ENCODE measurements around the gene KITLG.
"Not testable (repeated sequence)": the region's sequence is repeated elsewhere in the genome, so short reads cannot be mapped to it uniquely, and the experiment has no call there.

The KITLG gene

DNA sequence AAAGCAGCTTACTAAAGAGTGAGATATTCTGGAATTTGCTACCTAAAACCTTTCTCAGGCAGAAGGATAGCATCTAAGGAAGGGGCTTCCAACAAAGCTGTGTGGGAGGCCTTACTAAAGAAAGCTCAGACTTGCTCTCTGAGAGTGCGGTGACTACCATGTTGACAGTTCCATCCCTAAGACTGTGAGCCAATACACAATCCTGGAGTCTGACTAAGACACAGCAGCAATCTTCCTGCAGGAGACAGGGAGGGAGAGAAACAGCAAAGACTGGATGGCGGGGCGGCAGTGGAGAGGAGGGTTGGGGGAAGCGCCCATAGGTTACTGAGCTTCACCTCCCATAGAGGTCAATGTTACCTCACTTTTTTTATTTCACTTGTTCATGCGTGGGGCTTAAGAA, 70.9 kb downstream of the KITLG start:
- H3K9me3 Mint-ChIP-seq: no peaks in the 10 kb centered on the region
- DNase-seq (ENCODE audit: low spot score): no peak
- H3K4me3 Mint-ChIP-seq: no peak overlapping the region
- no peaks in the 10 kb centered on the region for H3K36me3 Mint-ChIP-seq (ENCODE audit: low read depth)
- H3K27ac Mint-ChIP-seq: no peak overlapping the region
- no peaks in the 10 kb centered on the region for H3K4me1 Mint-ChIP-seq (ENCODE audit: low read depth)
- peaks cover 3% of the 10 kb centered on the region for H3K27me3 Mint-ChIP-seq (ENCODE audit: low read depth)

DNA sequence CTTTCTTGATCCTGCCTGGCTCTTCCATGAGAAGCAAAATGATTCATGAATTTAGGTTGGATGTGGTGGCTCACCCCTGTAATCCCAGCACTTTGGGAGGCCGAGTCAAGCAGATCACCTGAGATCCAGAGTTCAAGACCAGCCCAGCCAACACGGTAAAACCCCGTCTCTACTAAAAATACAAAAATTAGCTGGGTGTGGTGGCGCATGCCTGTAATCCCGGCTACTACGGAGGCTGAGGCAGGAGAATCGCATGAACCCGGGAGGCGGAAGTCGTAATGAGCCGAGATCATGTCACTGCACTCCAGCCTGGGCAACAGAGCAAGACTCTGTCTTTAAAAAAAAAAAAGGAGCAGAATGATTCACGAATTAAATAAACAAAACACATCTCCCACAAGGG, 72.4 kb downstream of the KITLG start:
- H3K36me3 Mint-ChIP-seq (ENCODE audit: low read depth); DNase-seq (ENCODE audit: low spot score); H3K9me3 Mint-ChIP-seq; H3K4me3 Mint-ChIP-seq; H3K4me1 Mint-ChIP-seq (ENCODE audit: low read depth); H3K27me3 Mint-ChIP-seq (ENCODE audit: low read depth); H3K27ac Mint-ChIP-seq: not testable (repeated sequence)

DNA sequence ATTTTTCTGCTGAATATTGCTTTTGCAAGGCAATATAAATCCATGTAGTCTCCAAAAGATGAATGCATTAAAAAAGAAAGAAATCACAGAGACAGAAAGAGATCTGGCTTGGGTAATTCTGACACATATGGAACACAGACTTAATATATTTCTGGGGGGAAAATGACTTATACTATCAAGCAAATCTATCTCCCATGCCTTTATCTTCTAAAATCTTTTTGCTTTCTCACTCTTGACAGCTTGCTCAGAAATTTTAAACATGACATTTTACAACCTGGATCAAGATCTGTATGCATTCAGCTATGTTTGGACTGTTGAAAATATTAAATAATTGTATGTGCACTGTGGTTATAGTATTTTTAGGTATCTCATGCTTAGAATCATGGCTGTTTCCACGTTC, 73.0 kb downstream of the KITLG start:
- Mint-ChIP-seq H3K4me3 (no peak overlapping the region), H3K4me1 (ENCODE audit: low read depth) (no peaks in the 10 kb centered on the region), H3K9me3 (no peaks in the 10 kb centered on the region), H3K27me3 (ENCODE audit: low read depth) (peaks cover 1% of the 10 kb centered on the region), H3K36me3 (ENCODE audit: low read depth) (no peaks in the 10 kb centered on the region), H3K27ac (no peak overlapping the region)
- DNase-seq (ENCODE audit: low spot score): no peak

DNA sequence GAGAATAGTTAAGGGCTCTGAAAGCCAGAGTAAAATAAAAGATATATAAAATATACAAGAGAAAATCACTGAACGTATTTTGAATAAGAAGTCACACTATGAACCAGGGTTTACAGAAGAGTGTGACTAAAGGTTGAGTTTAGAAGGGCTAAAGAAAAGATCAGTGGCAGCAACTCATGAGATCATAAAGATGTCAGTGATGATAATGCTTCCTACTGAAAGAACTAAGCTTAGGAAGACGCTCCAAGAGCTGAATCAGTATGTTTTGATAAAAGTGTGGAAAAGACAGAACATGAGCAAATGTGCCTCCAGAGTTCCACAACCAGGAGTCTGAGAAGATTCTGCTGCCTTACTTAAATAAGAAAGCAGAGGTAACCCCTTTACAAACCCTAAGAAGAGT, 74.6 kb downstream of the KITLG start:
- H3K27ac Mint-ChIP-seq: no peak overlapping the region

DNA sequence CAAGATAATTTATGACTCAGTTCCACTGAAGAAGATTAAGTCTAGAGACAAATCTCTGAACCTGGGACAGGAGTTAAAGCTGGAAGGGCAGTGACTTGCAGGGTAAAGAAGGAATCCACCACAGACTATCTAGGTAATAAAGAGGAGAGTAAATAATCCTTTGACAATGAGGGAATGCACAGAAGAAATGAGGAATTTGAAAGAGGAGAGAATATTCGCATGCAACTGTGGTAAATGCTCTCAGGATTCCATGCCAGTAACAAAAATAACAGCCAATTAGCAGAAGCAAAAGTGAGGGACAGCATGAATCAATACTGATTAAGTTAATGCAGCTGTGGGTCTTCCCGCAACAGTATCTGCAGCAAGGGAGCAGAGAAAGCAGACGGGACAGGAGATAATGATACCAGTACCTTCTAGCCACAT, 77.0 kb downstream of the KITLG start:
- Mint-ChIP-seq H3K27ac (no peak overlapping the region), H3K36me3 (ENCODE audit: low read depth) (no peaks in the 10 kb centered on the region), H3K9me3 (no peaks in the 10 kb centered on the region), H3K4me3 (no peak overlapping the region), H3K4me1 (ENCODE audit: low read depth) (no peaks in the 10 kb centered on the region), H3K27me3 (ENCODE audit: low read depth) (no peaks in the 10 kb centered on the region)
- DNase-seq (ENCODE audit: low spot score): no peak

More for the DNA sequence above, 74.6 kb downstream of the KITLG start:
- DNase-seq (ENCODE audit: low spot score): no peak
- H3K27me3 Mint-ChIP-seq (ENCODE audit: low read depth): no peaks in the 10 kb centered on the region
- H3K9me3 Mint-ChIP-seq: no peaks in the 10 kb centered on the region
- H3K36me3 Mint-ChIP-seq (ENCODE audit: low read depth): no peaks in the 10 kb centered on the region
- no peaks in the 10 kb centered on the region for H3K4me1 Mint-ChIP-seq (ENCODE audit: low read depth)
- H3K4me3 Mint-ChIP-seq: no peak overlapping the region

DNA sequence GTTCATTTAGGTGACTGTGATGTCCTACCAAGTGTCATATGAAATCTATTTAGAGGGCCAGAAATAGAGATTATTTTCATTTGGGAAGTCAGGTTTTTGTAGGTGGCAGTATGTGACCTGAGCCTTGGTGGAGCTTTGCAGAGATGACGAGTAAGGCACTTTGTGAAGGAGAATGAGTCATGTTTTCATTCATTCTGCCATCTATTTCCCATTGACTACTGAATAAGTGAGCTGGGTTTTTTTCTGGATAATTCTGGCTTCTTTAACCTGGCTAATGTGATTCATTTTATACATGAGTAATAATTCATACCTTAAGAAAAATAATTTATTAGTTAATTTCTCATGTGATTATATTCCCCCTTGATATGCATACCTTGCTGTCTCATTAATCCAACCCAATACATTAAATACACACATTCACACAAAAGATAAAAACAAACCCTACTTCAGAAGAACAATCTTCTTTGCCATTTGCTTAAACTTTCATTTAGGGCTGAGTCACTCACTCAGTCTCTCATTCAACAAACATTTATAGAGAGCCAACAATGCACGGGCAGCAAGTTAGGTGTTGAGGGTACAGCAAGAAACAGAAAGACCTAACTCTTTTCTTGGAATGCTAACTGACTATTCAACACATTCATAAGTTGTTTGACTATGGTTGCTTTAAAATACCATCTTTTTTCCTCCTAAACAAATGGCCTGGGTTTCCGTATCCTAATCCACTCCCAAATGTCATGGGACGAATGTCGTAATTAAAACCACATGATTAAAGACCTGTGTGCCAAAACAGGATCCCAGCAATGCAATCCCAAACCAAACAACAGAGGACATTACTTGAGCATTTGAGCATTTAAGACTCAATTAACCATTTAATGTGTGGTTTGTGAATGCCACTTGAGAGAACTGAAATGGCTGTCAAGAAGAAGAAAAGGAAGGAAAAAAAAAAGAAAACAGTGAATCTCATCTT, 78.0 kb downstream of the KITLG start:
- H3K27me3 Mint-ChIP-seq (ENCODE audit: low read depth): no peaks in the 10 kb centered on the region
- H3K4me1 Mint-ChIP-seq (ENCODE audit: low read depth): no peaks in the 10 kb centered on the region
- H3K27ac Mint-ChIP-seq: no peak overlapping the region
- DNase-seq (ENCODE audit: low spot score): no peak
- H3K36me3 Mint-ChIP-seq (ENCODE audit: low read depth): no peaks in the 10 kb centered on the region
- no peaks in the 10 kb centered on the region for H3K9me3 Mint-ChIP-seq
- H3K4me3 Mint-ChIP-seq: no peak overlapping the region

DNA sequence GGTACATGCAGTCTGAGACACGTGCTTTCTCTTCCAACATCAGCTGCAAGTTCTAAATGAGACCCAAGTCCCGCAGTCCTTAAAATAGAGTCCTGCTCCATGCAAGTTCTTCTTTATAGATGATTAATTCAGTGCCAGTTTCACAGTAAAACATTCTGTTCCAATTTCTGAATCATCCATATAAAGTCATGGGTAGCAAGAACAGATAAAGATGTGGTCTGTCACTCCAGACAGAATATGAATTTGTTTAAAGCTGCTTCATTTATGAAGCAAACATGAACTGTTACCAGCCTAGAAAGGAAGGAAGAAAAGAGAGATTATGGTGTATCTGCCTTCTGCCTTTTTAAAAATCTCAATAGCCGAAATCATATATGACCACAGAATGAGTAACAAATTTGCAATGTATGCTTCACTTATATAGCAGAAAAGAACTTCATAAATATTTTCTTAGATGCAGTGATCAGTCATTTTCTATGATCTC, 83.3 kb downstream of the KITLG start:
- no peak for DNase-seq (ENCODE audit: low spot score)
- H3K9me3 Mint-ChIP-seq: no peaks in the 10 kb centered on the region
- no peaks in the 10 kb centered on the region for H3K36me3 Mint-ChIP-seq (ENCODE audit: low read depth)
- H3K27me3 Mint-ChIP-seq (ENCODE audit: low read depth): no peaks in the 10 kb centered on the region
- H3K4me3 Mint-ChIP-seq: no peak overlapping the region
- H3K4me1 Mint-ChIP-seq (ENCODE audit: low read depth): no peaks in the 10 kb centered on the region
- no peak overlapping the region for H3K27ac Mint-ChIP-seq

DNA sequence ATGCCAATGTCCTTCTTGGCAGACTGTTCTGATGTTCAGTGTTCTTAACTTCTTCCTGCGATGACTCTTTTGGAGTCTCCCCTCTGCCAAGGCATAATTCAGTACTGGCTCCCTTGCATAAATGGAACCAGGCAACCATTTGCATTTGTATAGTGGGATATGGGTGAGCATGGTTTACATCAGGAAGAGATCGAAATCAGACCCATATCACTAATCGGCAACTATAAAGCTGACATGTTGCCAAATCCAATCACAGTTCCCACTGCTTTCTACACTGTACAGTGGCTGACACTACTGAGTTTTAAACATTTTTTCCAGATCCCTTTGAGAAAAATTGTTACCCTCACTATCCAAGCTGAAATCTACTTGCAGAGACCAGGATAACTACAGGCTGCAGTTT, 83.8 kb downstream of the KITLG start:
- Mint-ChIP-seq H3K27me3 (ENCODE audit: low read depth) (no peaks in the 10 kb centered on the region), H3K4me1 (ENCODE audit: low read depth) (no peaks in the 10 kb centered on the region), H3K27ac (no peak overlapping the region), H3K9me3 (no peaks in the 10 kb centered on the region), H3K36me3 (ENCODE audit: low read depth) (no peaks in the 10 kb centered on the region), H3K4me3 (no peak overlapping the region)
- no peak for DNase-seq (ENCODE audit: low spot score)

DNA sequence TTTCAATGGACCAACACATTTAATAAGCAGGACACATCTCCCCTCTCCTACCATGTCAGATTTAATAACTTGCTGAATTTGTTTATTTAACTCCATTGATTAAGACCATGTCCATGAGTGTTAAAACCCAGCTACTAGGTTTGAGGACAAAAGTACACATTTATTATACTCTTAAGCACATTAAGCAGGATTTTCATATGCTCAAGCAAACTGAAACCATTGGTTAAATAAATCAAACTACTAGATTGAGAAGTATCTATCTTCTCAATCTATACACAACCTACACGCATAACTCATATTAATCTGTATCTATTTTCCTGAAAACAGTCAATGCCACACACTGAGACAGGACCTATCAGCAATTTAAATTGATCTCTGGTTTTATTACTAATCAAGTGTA, 85.2 kb downstream of the KITLG start:
- Mint-ChIP-seq H3K4me3 (no peak overlapping the region), H3K36me3 (ENCODE audit: low read depth) (no peaks in the 10 kb centered on the region), H3K27me3 (ENCODE audit: low read depth) (no peaks in the 10 kb centered on the region), H3K9me3 (no peaks in the 10 kb centered on the region), H3K4me1 (ENCODE audit: low read depth) (no peaks in the 10 kb centered on the region), H3K27ac (no peak overlapping the region)
- DNase-seq (ENCODE audit: low spot score): no peak

DNA sequence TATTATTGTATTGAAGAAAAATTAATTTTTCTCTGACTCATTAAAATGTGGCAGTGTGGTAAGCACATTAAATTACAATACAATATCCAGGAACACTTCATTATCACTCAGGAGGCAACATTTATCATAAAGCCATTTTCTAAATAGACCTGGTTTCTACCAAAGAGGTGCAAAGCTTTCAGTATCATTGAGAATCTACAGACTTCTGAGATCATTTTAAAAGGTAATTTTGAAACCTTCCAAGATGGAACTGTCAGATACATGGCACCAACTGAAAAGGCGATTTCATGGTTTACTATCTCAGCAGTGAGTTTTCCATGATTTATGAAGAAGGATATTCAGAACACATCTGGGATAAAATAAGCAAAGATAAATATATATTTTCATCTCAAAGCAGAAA, 85.8 kb downstream of the KITLG start:
- no peaks in the 10 kb centered on the region for H3K27me3 Mint-ChIP-seq (ENCODE audit: low read depth)

DNA sequence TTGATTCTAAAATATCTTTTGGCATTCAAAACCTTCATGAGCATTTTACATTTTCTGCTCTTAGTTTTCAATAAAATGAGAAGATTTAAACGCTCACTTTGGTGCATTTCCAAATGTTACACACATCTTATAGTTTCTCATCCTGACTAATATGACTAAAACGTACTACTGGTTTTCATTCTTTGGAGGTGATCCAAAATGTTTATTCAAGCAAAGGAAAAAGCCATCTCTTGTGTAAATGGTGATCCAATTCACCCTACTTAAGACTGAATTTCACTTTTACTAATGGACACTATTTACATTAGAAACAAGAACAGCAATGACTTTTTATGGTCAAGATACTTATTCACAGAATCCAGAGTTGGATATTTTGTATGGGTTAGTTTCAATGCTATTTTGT, 86.6 kb downstream of the KITLG start:
- DNase-seq (ENCODE audit: low spot score): no peak
- H3K27me3 Mint-ChIP-seq (ENCODE audit: low read depth): no peaks in the 10 kb centered on the region
- H3K4me1 Mint-ChIP-seq (ENCODE audit: low read depth): no peaks in the 10 kb centered on the region
- H3K36me3 Mint-ChIP-seq (ENCODE audit: low read depth): no peaks in the 10 kb centered on the region
- no peaks in the 10 kb centered on the region for H3K9me3 Mint-ChIP-seq
- no peak overlapping the region for H3K4me3 Mint-ChIP-seq
- no peak overlapping the region for H3K27ac Mint-ChIP-seq

More for the DNA sequence above, 85.8 kb downstream of the KITLG start:
- Mint-ChIP-seq H3K9me3 (no peaks in the 10 kb centered on the region), H3K27ac (no peak overlapping the region), H3K4me1 (ENCODE audit: low read depth) (no peaks in the 10 kb centered on the region), H3K4me3 (no peak overlapping the region), H3K36me3 (ENCODE audit: low read depth) (no peaks in the 10 kb centered on the region)
- DNase-seq (ENCODE audit: low spot score): no peak

DNA sequence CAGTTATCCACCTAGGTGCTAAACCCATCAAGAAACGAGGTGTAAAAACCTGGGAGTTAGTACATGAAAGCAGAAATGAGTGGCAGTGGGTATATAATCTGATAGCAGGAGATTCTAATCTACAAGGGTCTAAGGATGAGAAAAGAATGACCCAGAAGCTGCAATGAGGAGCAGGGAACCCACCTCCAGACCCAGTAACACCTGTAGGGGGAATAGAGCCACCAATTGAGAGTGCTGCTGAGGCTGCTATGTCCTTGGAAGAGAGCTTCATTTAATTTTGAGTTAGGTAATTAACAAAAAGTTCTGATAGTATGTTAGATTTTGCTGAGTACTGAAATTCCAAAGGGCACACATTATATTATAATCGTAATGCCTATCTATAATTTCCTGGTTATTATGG, 89.8 kb downstream of the KITLG start:
- H3K4me1 Mint-ChIP-seq (ENCODE audit: low read depth): no peaks in the 10 kb centered on the region

DNA sequence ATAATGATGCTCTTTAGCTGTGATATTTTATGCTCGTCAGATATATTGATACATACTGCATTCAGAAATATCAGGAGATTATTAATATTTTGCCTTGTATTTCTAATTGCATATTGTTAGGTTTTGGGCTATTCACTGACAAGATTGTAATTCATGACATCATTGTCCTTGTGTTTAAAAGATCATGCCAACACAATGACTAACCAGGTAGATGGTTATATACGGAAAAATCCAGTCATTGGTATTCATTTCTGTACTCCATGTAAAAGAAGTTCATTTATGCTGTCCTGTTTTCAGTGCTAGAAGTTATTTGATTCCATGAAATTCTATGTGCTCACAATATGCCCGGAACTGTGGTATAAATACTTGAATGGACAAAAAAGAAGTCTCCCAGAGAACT, 107.5 kb downstream of the KITLG start:
- H3K9me3 Mint-ChIP-seq: no peaks in the 10 kb centered on the region
- H3K36me3 Mint-ChIP-seq (ENCODE audit: low read depth): no peaks in the 10 kb centered on the region
- no peaks in the 10 kb centered on the region for H3K4me1 Mint-ChIP-seq (ENCODE audit: low read depth)
- H3K27ac Mint-ChIP-seq: no peak overlapping the region
- H3K27me3 Mint-ChIP-seq (ENCODE audit: low read depth): no peaks in the 10 kb centered on the region
- DNase-seq (ENCODE audit: low spot score): no peak
- H3K4me3 Mint-ChIP-seq: no peak overlapping the region

More for the DNA sequence above, 89.8 kb downstream of the KITLG start:
- Mint-ChIP-seq H3K4me3 (no peak overlapping the region), H3K36me3 (ENCODE audit: low read depth) (no peaks in the 10 kb centered on the region), H3K27me3 (ENCODE audit: low read depth) (no peaks in the 10 kb centered on the region), H3K9me3 (no peaks in the 10 kb centered on the region), H3K27ac (no peak overlapping the region)
- DNase-seq (ENCODE audit: low spot score): no peak

DNA sequence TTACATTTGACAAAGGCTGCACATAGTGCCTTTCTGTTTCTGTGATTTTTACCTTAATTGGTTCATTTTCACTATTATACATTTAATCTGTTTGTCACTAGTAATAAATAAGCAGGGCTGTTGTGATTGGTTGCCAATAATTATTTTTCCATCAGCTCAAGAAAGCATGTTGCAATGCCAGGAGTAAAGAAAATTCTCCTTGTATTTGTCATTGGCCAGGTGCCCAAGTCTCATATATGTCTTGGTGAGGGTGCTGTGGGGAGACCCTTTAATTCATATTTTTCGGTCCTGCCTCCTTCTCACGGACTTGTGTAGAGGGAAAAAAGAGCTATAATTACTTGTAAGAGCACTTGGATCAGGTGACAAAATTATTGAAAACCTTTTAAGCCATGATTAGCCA, 108.0 kb downstream of the KITLG start:
- no peaks in the 10 kb centered on the region for H3K36me3 Mint-ChIP-seq (ENCODE audit: low read depth)
- H3K27ac Mint-ChIP-seq: no peak overlapping the region
- no peaks in the 10 kb centered on the region for H3K27me3 Mint-ChIP-seq (ENCODE audit: low read depth)
- H3K9me3 Mint-ChIP-seq: no peaks in the 10 kb centered on the region
- no peak overlapping the region for H3K4me3 Mint-ChIP-seq
- H3K4me1 Mint-ChIP-seq (ENCODE audit: low read depth): no peaks in the 10 kb centered on the region
- no peak for DNase-seq (ENCODE audit: low spot score)
